Cardiac fibroblast (primary cell): ENCODE measurements around the gene HINT2.
A peak's percentile ranks its signal among the peaks of the same experiment; 100 is the strongest.

Experiments used
- DNase-seq, 2 donors: peaks; one replicate each; pipeline versions ENCODE4 v3.0.0 to v3.0.0-alpha.2; 2010; ENCODE audit warnings: low read depth in 2 of 2
- H3K4me3 ChIP-seq, 2 donors: replicated peaks in 1 of 2; 1 replicate in 1 of 2; 2 replicates in 1 of 2; pipeline ENCODE4 v1.5.1; 2011; ENCODE audit warnings: low read depth in 2 of 2, low read length in 2 of 2, mild to moderate bottlenecking in 2 of 2, moderate library complexity in 1 of 2
- CTCF ChIP-seq: IDR thresholded peaks from one replicate; pipeline ENCODE4 v1.5.1; 2011; ENCODE audit warnings: low read depth, mild to moderate bottlenecking, low read length, inconsistent platforms

HINT2 gene

GRCh38 chr9:35832814-35833213 is 18.0 kb upstream of the HINT2 start:
- H3K4me3 ChIP-seq, result no peak overlapping the region
- DNase-seq, result no peak
- no peak for TF ChIP-seq CTCF

DNA sequence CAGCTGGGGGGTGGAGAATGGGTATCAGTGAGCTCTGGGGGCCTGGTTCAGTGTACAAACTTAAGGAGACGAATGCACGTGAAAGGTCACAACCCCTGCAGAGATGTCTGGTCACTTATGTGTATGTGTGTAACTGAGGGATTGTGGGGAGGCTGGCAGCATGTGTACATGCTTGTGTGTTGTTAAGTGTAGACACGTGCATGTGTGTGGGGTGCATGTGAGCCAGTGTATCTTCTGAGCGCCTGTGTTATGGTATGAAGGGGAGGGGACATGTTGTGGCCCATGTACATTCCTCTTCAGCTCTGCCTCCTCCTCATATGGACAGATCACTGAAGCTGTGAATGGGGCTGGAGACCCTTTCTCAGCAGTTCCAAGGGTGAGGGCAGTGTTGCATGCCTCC is 16.2 kb upstream of the HINT2 start:
- no peak overlapping the region for H3K4me3 ChIP-seq
- TF ChIP-seq CTCF, result no peak
- DNase-seq, result no peak

GRCh38 chr9:35829764-35830096 is 14.9 kb upstream of the HINT2 start:
- DNase-seq, result no peak
- no peak for TF ChIP-seq CTCF
- peak overlapping the region; percentile 69 to 72 for H3K4me3 ChIP-seq

GRCh38 chr9:35829084-35829763 is 14.4 kb upstream of the HINT2 start, which contains the start of gene TMEM8B:
TMEM8B (plus strand) TSS chr9:35829228; CDS start chr9:35829448, 220 bp downstream.
- H3K4me3 ChIP-seq, result peak within 1 kb of the TSS; percentile 69 to 72
- peak; percentile 87 to 95 for DNase-seq
- TF ChIP-seq CTCF, result no peak

- no peak for TF ChIP-seq CTCF
- peak within 1 kb of the TSS; percentile 69 to 72 for H3K4me3 ChIP-seq
- no peak for DNase-seq
These were observed 13.9 kb upstream of the HINT2 start, which contains the start of gene FAM221B for GRCh38 chr9:35828716-35829083. FAM221B (minus strand) TSS chr9:35828732; CDS start chr9:35826161, 2,571 bp downstream.

DNA sequence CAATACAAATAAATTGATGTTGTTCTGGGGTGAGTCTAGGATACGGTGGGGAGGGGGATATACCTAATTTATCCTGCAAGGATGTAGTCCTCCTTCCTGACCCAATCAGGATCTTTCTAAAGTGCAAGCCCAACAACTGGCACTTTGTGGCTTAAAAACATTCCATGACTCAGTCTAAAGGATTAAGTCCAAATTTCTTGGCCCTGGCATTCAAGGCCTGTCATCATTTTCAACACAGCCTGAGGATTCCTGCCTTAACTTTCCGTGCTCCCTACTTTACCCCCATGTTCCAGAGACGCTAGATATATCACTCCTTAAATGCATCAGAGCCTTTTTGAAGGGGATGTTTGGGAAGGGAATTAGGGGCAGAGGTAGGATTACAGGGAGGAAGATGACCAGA is 12.6 kb upstream of the HINT2 start:
- DNase-seq, result peak; percentile 56 to 61
- H3K4me3 ChIP-seq, result no peak overlapping the region
- TF ChIP-seq CTCF, result no peak

- peak; percentile 80 for TF ChIP-seq CTCF
- DNase-seq, result peak; percentile 82 to 83
These were observed 11.3 kb upstream of the HINT2 start for GRCh38 chr9:35826071-35826701.

More at GRCh38 chr9:35826071-35826701, 11.3 kb upstream of the HINT2 start:
- no peak overlapping the region for H3K4me3 ChIP-seq
